IMR-90 (cell line): ENCODE data around the gene NUP98. TPM values are rescaled to one million over a fixed set of nuclear protein-coding genes. Genes with fewer than 3 reads are reported as not detected.

Source experiments
- ATAC-seq: fragments of 200-7000 bp; cut with Tn5 transposase; 2 replicates; pipeline ENCODE4 v1.9.1; 2020; ENCODE audit warnings: low read depth, mild to moderate bottlenecking, moderate library complexity
- BruUV-seq: library from RNA; stranded (reverse); fragments of 400-500 nt; replicated peaks from 2 replicates; lab custom pipeline; 2021; lab: Mats Ljungman, UMichigan
- CTCF ChIA-PET: fragments of 300-600 bp; formaldehyde crosslinking; extraction: SDS; loops from one replicate; lab custom pipeline; 2021; ENCODE audit warnings: antibody characterized with exemption; lab: Yijun Ruan, JAX
- POLR2A ChIA-PET: fragments of 300-600 bp; sonication (Branson Sonifier 250); formaldehyde crosslinking; loops from one replicate; lab custom pipeline; 2022; ENCODE audit warnings: antibody characterized with exemption; ENCODE audit not compliant: unreplicated experiment; lab: Charles Lee
- DNase-seq: peaks from one replicate; pipeline ENCODE4 v3.0.0; 2013
- H2AFZ ChIP-seq: replicated peaks from 2 replicates; pipeline ENCODE3; 2013; ENCODE audit warnings: low read length, mild to moderate bottlenecking; ENCODE audit not compliant: poor library complexity
- H2AK5ac ChIP-seq: 2 replicates; pipeline ENCODE4 v1.6.1; 2013; ENCODE audit warnings: low read depth, low read length, inconsistent platforms
- H2AK9ac ChIP-seq: replicated peaks from 2 replicates; pipeline ENCODE3; 2013; ENCODE audit warnings: mild to moderate bottlenecking, low read depth, low read length, moderate library complexity; ENCODE audit not compliant: poor library complexity
- H2BK120ac ChIP-seq: 2 replicates; pipeline ENCODE4 v1.6.1; 2013; ENCODE audit warnings: low read depth, low read length, inconsistent platforms
- H2BK15ac ChIP-seq: 3 replicates; pipeline ENCODE4 v1.6.1; 2013; ENCODE audit warnings: low read depth, low read length, inconsistent platforms
- H2BK20ac ChIP-seq: 2 replicates; pipeline ENCODE4 v1.6.1; 2013; ENCODE audit warnings: low read depth, mild to moderate bottlenecking, inconsistent platforms, low read length, moderate library complexity
- H2BK5ac ChIP-seq: 2 replicates; pipeline ENCODE4 v1.6.1; 2013; ENCODE audit warnings: mild to moderate bottlenecking, low read depth, low read length, inconsistent platforms; ENCODE audit not compliant: poor library complexity, severe bottlenecking
- H3K14ac ChIP-seq: replicated peaks from 2 replicates; pipeline ENCODE4 v1.6.1; 2013; ENCODE audit warnings: low read depth, low read length, inconsistent platforms
- H3K18ac ChIP-seq: 2 replicates; pipeline ENCODE4 v1.6.1; 2013; ENCODE audit warnings: low read depth, low read length, control low read depth
- H3K23ac ChIP-seq: 2 replicates; pipeline ENCODE4 v1.6.1; 2013; ENCODE audit warnings: low read depth, low read length, inconsistent platforms
- H3K27ac ChIP-seq: 2 replicates; pipeline ENCODE4 v1.5.1; 2013; ENCODE audit warnings: mild to moderate bottlenecking, control low read depth, low read length; ENCODE audit not compliant: insufficient read depth
- H3K27me3 ChIP-seq: 2 replicates; pipeline ENCODE4 v1.6.1; 2013; ENCODE audit warnings: low read length; ENCODE audit not compliant: control insufficient read depth, insufficient read depth
- H3K36me3 ChIP-seq: 2 replicates; pipeline ENCODE4 v1.6.1; 2013; ENCODE audit warnings: low read length, mixed read lengths; ENCODE audit not compliant: control insufficient read depth, insufficient read depth
- H3K4ac ChIP-seq: 2 replicates; pipeline ENCODE4 v1.6.1; 2013; ENCODE audit warnings: low read depth, low read length, inconsistent platforms
- H3K4me1 ChIP-seq: 2 replicates; pipeline ENCODE4 v1.6.1; 2013; ENCODE audit warnings: low read length, mixed read lengths; ENCODE audit not compliant: control insufficient read depth, insufficient read depth
- H3K4me2 ChIP-seq: 2 replicates; pipeline ENCODE4 v1.6.1; 2013; ENCODE audit warnings: low read depth, mild to moderate bottlenecking, control low read depth, low read length, moderate library complexity
- H3K4me3 ChIP-seq: 2 replicates; pipeline ENCODE4 v1.5.1; 2013; ENCODE audit warnings: low read depth, mild to moderate bottlenecking, control low read depth, low read length, moderate library complexity; ENCODE audit not compliant: insufficient read depth
- H3K56ac ChIP-seq: 2 replicates; pipeline ENCODE4 v1.6.1; 2013; ENCODE audit warnings: low read length, inconsistent platforms; ENCODE audit not compliant: insufficient read depth; ENCODE audit errors: extremely low read depth
- H3K79me1 ChIP-seq, 2 experiments: 2 replicates each; pipeline ENCODE4 v1.6.1; 2013; ENCODE audit warnings: low read length in 2 of 2, inconsistent platforms in 1 of 2, low read depth in 1 of 2
- H3K9ac ChIP-seq: 2 replicates; pipeline ENCODE4 v1.6.1; 2013; ENCODE audit warnings: low read depth, low read length, control low read depth
- H3K9me1 ChIP-seq: 2 replicates; pipeline ENCODE4 v1.6.1; 2013; ENCODE audit warnings: low read length, inconsistent platforms; ENCODE audit not compliant: insufficient read depth
- H3K9me3 ChIP-seq: 2 replicates; pipeline ENCODE4 v1.6.1; 2013; ENCODE audit warnings: low read length; ENCODE audit not compliant: control insufficient read depth, insufficient read depth
- H4K20me1 ChIP-seq: 2 replicates; pipeline ENCODE4 v1.6.1; 2013; ENCODE audit warnings: low read length, inconsistent platforms; ENCODE audit not compliant: insufficient read depth
- H4K5ac ChIP-seq: 2 replicates; pipeline ENCODE4 v1.6.1; 2013; ENCODE audit warnings: mild to moderate bottlenecking, low read depth, low read length, control low read depth
- H4K8ac ChIP-seq, 2 experiments: 2 replicates each; pipeline ENCODE4 v1.6.1; 2013; ENCODE audit warnings: low read depth in 2 of 2, low read length in 2 of 2, control low read depth in 1 of 2, inconsistent platforms in 1 of 2
- H4K91ac ChIP-seq: 2 replicates; pipeline ENCODE4 v1.6.1; 2013; ENCODE audit warnings: low read depth, low read length, inconsistent platforms; ENCODE audit not compliant: insufficient read depth
- CEBPB ChIP-seq: IDR thresholded peaks from 2 replicates; pipeline ENCODE4 v1.6.1; 2012; ENCODE audit warnings: low read depth, low read length, improper control_type of control experiment
- WGBS, 2 experiments: methylation state at CpG; one replicate each; pipeline versions ENCODE4 v1.1.5 to v1.1.7; 2013; ENCODE audit warnings: missing lambda C conversion rate in 2 of 2; ENCODE audit not compliant: insufficient read length in 1 of 2; ENCODE audit errors: extremely low coverage in 2 of 2; 5-methylcytosine and 5-hydroxymethylcytosine counted together
- dilution Hi-C: fragments of 300-500 bp; cut with HindIII; formaldehyde crosslinking; loops from one replicate; pipeline ENCODE4 v1.14.3; 2018; ENCODE audit warnings: low sequenced_read_pairs; ENCODE audit not compliant: unreplicated experiment
- in situ Hi-C: fragments of 300-500 bp; cut with MboI; formaldehyde crosslinking; loops from 3 replicates; pipeline ENCODE4 v1.14.3; 2019; ENCODE audit warnings: low sequenced_read_pairs, inconsistent platforms, mixed read lengths
- intact Hi-C: fragments of 100-400 bp; cut with micrococcal nuclease; formaldehyde crosslinking; loops from 2 replicates; pipeline ENCODE4 v1.10.0; 2022
- polyA plus RNA-seq, 3 experiments: library from polyadenylated mRNA; depleted of rRNA; stranded (reverse); fragments of >200 nt; gene quantifications; 2 replicates each; pipeline ENCODE4 v1.2.3, GENCODE V29; 2012; ENCODE audit warnings: low replicate concordance in 1 of 3
- total RNA-seq: library from RNA; depleted of rRNA; stranded (reverse); fragments of >200 nt; gene quantifications from 2 replicates; pipeline ENCODE4 v1.2.3, GENCODE V29; 2012

Gene NUP98
- total and polyA plus RNA-seq, 2 of the 4 experiments (the other 2 are of a cell fraction) = 103 to 138 TPM

- H4K8ac ChIP-seq = no peak overlapping the region
- in situ Hi-C loops (no loop called here), intact Hi-C loops (no loop called here), dilution Hi-C loops (no loop called here)
- H3K56ac ChIP-seq = no peak overlapping the region
- peaks cover 6% of the 10 kb centered on the region; the same call in 1 of the 2 replicates for H3K9me1 ChIP-seq
- no peaks in the 10 kb centered on the region for H3K27me3 ChIP-seq
- no peak overlapping the region for H4K5ac ChIP-seq
- peaks cover 0 to 4% of the 10 kb centered on the region in 2 experiments; a peak in 1 of 4 replicates for H3K79me1 ChIP-seq
- no peak overlapping the region for H3K4me3 ChIP-seq
- ATAC-seq (no peak), DNase-seq (no peak)
- H3K9me3 ChIP-seq = no peaks in the 10 kb centered on the region
- ChIA-PET POLR2A (no interaction called here), CTCF (interaction anchor here (1.7 kb wide), 1 partner anchor 32 kb away, joined by 3 read pairs; no protein-coding TSS in a partner anchor)
- no peaks in the 10 kb centered on the region for H3K4me1 ChIP-seq
- no peak overlapping the region for H2AFZ ChIP-seq
- H3K23ac ChIP-seq = no peak overlapping the region
- H4K20me1 ChIP-seq = no peaks in the 10 kb centered on the region
- no peak overlapping the region for H3K18ac ChIP-seq
- H2BK15ac ChIP-seq = no peak overlapping the region
- WGBS, 2 experiments = no CpG with 5 or more reads among the region's 1 CpG
- TF ChIP-seq CEBPB = no peak
- BruUV-seq = no TSS peak
- no peak overlapping the region for H3K4me2 ChIP-seq
- H3K27ac ChIP-seq = no peak overlapping the region
- no peaks in the 10 kb centered on the region for H3K36me3 ChIP-seq
- H2AK5ac ChIP-seq = no peak overlapping the region
- no peak overlapping the region for H2BK20ac ChIP-seq
- H2BK120ac ChIP-seq = no peak overlapping the region
- H4K91ac ChIP-seq = no peak overlapping the region
- no peak overlapping the region for H3K14ac ChIP-seq
- H2BK5ac ChIP-seq = no peak overlapping the region
- no peak overlapping the region for H3K9ac ChIP-seq
- no peak overlapping the region for H2AK9ac ChIP-seq
- no peak overlapping the region for H3K4ac ChIP-seq
Observed at GRCh38 chr11:3809624-3809928, 12.2 kb upstream of the NUP98 start.
